Caco-2 (cell line): ENCODE data around the gene PTPRG. TPM values are rescaled to one million over a fixed set of nuclear protein-coding genes. Genes with fewer than 3 reads are reported as not detected.

Experiments
- BruUV-seq: library from RNA; stranded (reverse); fragments of 400-500 nt; replicated peaks from 2 replicates; lab custom pipeline; 2021; lab: Mats Ljungman, UMichigan
- CTCF ChIA-PET: fragments of 300-600 bp; sonication (Branson Sonifier 250); formaldehyde crosslinking; loops from one replicate; lab custom pipeline; 2022; ENCODE audit warnings: antibody characterized with exemption; lab: Charles Lee
- POLR2A ChIA-PET: fragments of 300-600 bp; sonication (Branson Sonifier 250); formaldehyde crosslinking; loops from one replicate; lab custom pipeline; 2022; ENCODE audit warnings: antibody characterized with exemption; lab: Charles Lee
- DNase-seq, 2 experiments: peaks; one replicate each; pipeline versions ENCODE4 v3.0.0 to v3.0.0-alpha.2; 2020 to 2022
- H3K27me3 ChIP-seq: replicated peaks from 2 replicates; pipeline ENCODE4 v1.6.0; 2011; ENCODE audit warnings: low read length; ENCODE audit not compliant: control insufficient read depth, insufficient read depth
- H3K36me3 ChIP-seq: 2 replicates; pipeline ENCODE4 v1.5.1; 2011; ENCODE audit warnings: low read length; ENCODE audit not compliant: control insufficient read depth, insufficient read depth
- H3K4me1 ChIP-seq: fragments of 250-450 bp; sonication (Bioruptor Pico); 2 replicates; pipeline ENCODE4 v1.5.1; 2020; ENCODE audit warnings: mild to moderate bottlenecking
- H3K4me3 ChIP-seq: 2 replicates; pipeline ENCODE4 v1.5.1; 2011; ENCODE audit warnings: low read depth, mild to moderate bottlenecking, control low read depth, low read length
- H3K9me3 ChIP-seq: fragments of 250-450 bp; sonication (Bioruptor Pico); 2 replicates; pipeline ENCODE4 v1.5.1; 2020; ENCODE audit warnings: mild to moderate bottlenecking, moderate library complexity
- H3K27ac Mint-ChIP-seq: one replicate; pipeline ENCODE4 v1.8.0; 2022; ENCODE audit warnings: mixed read lengths; ENCODE audit not compliant: unreplicated experiment
- H3K27me3 Mint-ChIP-seq: one replicate; pipeline ENCODE4 v1.8.0; 2022; ENCODE audit warnings: mixed read lengths; ENCODE audit not compliant: insufficient read depth, unreplicated experiment
- H3K36me3 Mint-ChIP-seq: one replicate; pipeline ENCODE4 v1.8.0; 2022; ENCODE audit warnings: mild to moderate bottlenecking, mixed read lengths; ENCODE audit not compliant: insufficient read depth, unreplicated experiment
- H3K4me1 Mint-ChIP-seq: one replicate; pipeline ENCODE4 v1.8.0; 2022; ENCODE audit warnings: low read depth, mixed read lengths; ENCODE audit not compliant: unreplicated experiment
- H3K4me3 Mint-ChIP-seq: one replicate; pipeline ENCODE4 v1.8.0; 2022; ENCODE audit warnings: mild to moderate bottlenecking, moderate library complexity, mixed read lengths; ENCODE audit not compliant: unreplicated experiment
- H3K9me3 Mint-ChIP-seq: one replicate; pipeline ENCODE4 v1.8.0; 2022; ENCODE audit warnings: mixed read lengths; ENCODE audit not compliant: unreplicated experiment
- intact Hi-C: fragments of 100-400 bp; cut with micrococcal nuclease; formaldehyde crosslinking; loops from one replicate; pipeline ENCODE4 v1.10.0; 2022; ENCODE audit not compliant: unreplicated experiment
- total RNA-seq: library from RNA; stranded (reverse); gene quantifications from 2 replicates; pipeline ENCODE4 v1.2.3, GENCODE V29; 2022
- TF ChIP-seq, protein P1 (sequence below), 2 experiments: fragments of 200-600 bp in 1 of 2; IDR thresholded peaks; 1 replicate in 1 of 2; 2 replicates in 1 of 2; pipeline versions ENCODE4 v1.5.1 to v1.8.0; 2011 to 2022; ENCODE audit warnings: antibody characterized with exemption in 1 of 2, control low read depth in 1 of 2, inconsistent platforms in 1 of 2, low read depth in 1 of 2, low read length in 1 of 2, mild to moderate bottlenecking in 1 of 2, moderate library complexity in 1 of 2; ENCODE audit not compliant: insufficient read depth in 1 of 2, severe bottlenecking in 1 of 2, unreplicated experiment in 1 of 2

Gene PTPRG
- total RNA-seq, 1 experiment from 2014 or later = 46.4 TPM

DNA sequence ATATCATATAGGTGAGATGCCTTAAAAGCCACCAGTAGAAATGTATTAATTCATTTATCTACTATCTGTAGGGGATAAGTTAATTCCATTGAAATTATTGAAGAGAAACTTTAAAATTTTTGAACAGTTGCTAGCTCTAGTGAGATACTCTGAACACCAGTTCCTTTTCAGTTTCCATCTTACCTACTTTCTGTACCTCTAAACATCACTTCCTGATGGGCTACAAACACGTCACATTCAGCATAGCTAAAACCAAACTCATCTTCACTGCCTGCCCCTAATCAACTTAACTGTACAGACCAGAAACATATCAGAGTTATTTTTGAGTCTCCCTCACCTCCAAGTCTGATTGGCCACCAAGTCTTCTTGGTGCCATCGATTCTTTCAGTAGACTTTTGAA is 723.1 kb downstream of the PTPRG start:
- no peaks in the 10 kb centered on the region for H3K4me1 Mint-ChIP-seq
- peaks cover 6% of the 10 kb centered on the region for H3K36me3 Mint-ChIP-seq
- no peaks in the 10 kb centered on the region for H3K9me3 ChIP-seq
- H3K4me1 ChIP-seq = no peaks in the 10 kb centered on the region
- no peaks in the 10 kb centered on the region for H3K9me3 Mint-ChIP-seq
- intact Hi-C loops = no loop called here
- H3K27me3 ChIP-seq = no peaks in the 10 kb centered on the region
- no peaks in the 10 kb centered on the region for H3K27me3 Mint-ChIP-seq
- no peak for DNase-seq
- H3K27ac Mint-ChIP-seq = no peak overlapping the region
- ChIA-PET POLR2A (no interaction called here), CTCF (no interaction called here)
- no peak overlapping the region for H3K4me3 ChIP-seq
- H3K4me3 Mint-ChIP-seq = no peak overlapping the region
- TF ChIP-seq, protein P1, sequence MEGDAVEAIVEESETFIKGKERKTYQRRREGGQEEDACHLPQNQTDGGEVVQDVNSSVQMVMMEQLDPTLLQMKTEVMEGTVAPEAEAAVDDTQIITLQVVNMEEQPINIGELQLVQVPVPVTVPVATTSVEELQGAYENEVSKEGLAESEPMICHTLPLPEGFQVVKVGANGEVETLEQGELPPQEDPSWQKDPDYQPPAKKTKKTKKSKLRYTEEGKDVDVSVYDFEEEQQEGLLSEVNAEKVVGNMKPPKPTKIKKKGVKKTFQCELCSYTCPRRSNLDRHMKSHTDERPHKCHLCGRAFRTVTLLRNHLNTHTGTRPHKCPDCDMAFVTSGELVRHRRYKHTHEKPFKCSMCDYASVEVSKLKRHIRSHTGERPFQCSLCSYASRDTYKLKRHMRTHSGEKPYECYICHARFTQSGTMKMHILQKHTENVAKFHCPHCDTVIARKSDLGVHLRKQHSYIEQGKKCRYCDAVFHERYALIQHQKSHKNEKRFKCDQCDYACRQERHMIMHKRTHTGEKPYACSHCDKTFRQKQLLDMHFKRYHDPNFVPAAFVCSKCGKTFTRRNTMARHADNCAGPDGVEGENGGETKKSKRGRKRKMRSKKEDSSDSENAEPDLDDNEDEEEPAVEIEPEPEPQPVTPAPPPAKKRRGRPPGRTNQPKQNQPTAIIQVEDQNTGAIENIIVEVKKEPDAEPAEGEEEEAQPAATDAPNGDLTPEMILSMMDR (IDR thresholded peaks at IDR 0.05; ENCODE audit: insufficient read depth in 1 of 2, low read depth in 1 of 2, low read length in 1 of 2, severe bottlenecking in 1 of 2, unreplicated experiment in 1 of 2) = no peak
- no peaks in the 10 kb centered on the region for H3K36me3 ChIP-seq
- BruUV-seq = no TSS peak

DNA sequence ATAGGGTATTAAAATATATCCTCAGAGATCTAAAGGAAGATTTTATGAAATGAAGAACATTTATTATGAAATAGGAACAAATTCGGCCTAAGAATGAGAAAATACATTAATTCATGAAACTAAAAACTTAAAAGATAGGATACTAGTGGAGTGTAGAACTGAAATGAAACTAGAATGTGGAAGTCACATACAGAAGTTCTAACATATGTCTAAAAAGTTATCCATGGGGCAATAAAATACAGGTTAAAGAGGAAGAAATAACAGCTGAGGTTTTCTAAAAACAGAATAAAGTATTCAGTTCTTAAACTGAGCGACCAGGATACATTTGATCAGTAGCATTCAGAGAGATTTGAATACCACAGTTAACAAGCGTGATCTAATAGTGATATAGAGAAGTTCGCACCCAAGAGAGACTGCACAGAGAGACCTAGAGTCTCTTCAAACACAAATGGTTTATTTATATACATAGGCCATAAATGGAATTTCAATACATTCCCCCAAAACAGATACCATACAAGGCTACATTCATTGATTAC is 726.1 kb downstream of the PTPRG start:
- Mint-ChIP-seq H3K36me3 (peaks cover 6% of the 10 kb centered on the region), H3K27ac (no peak overlapping the region), H3K9me3 (no peaks in the 10 kb centered on the region), H3K4me1 (no peaks in the 10 kb centered on the region), H3K27me3 (no peaks in the 10 kb centered on the region), H3K4me3 (no peak overlapping the region)
- TF ChIP-seq, protein P1 (IDR thresholded peaks at IDR 0.05; ENCODE audit: insufficient read depth in 1 of 2, low read depth in 1 of 2, low read length in 1 of 2, severe bottlenecking in 1 of 2, unreplicated experiment in 1 of 2) = no peak
- H3K4me1 ChIP-seq = no peaks in the 10 kb centered on the region
- no peaks in the 10 kb centered on the region for H3K36me3 ChIP-seq
- H3K27me3 ChIP-seq = no peaks in the 10 kb centered on the region
- ChIA-PET CTCF (no interaction called here), POLR2A (no interaction called here)
- no peak overlapping the region for H3K4me3 ChIP-seq
- intact Hi-C loops = no loop called here
- no peak for DNase-seq
- H3K9me3 ChIP-seq = no peaks in the 10 kb centered on the region
- BruUV-seq = no TSS peak

DNA sequence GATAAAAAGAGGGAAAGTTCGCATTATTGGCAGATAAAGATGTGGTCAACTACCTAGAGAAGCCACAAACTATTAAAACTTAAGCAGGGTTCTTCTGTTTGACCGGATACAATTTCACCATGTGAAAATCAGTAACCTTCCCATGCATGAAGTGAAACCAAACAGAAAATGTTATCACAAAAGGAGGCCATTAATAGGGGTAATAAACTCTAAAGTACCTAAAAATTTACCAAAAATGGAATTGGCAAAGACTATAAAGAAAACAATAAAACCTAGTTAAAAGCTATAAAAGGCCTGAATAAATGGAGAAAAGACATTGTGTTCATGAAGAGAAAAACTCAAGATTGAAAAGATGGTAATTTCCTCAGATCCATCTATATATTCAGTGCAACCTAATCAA is 728.6 kb downstream of the PTPRG start:
- peaks cover 6% of the 10 kb centered on the region for H3K36me3 Mint-ChIP-seq
- intact Hi-C loops = no loop called here
- POLR2A ChIA-PET = no interaction called here

More for the DNA sequence above, 728.6 kb downstream of the PTPRG start:
- H3K9me3 Mint-ChIP-seq = no peaks in the 10 kb centered on the region
- Histone ChIP-seq H3K4me3 (no peak overlapping the region), H3K4me1 (no peaks in the 10 kb centered on the region), H3K9me3 (no peaks in the 10 kb centered on the region), H3K27me3 (no peaks in the 10 kb centered on the region), H3K36me3 (no peaks in the 10 kb centered on the region)
- H3K27me3 Mint-ChIP-seq = no peaks in the 10 kb centered on the region
- DNase-seq = no peak
- no peak overlapping the region for H3K27ac Mint-ChIP-seq
- H3K4me3 Mint-ChIP-seq = no peak overlapping the region
- H3K4me1 Mint-ChIP-seq = no peaks in the 10 kb centered on the region
- no TSS peak for BruUV-seq
- CTCF ChIA-PET = no interaction called here
- TF ChIP-seq, protein P1 (IDR thresholded peaks at IDR 0.05; ENCODE audit: insufficient read depth in 1 of 2, low read depth in 1 of 2, low read length in 1 of 2, severe bottlenecking in 1 of 2, unreplicated experiment in 1 of 2) = no peak
